Astrocyte of the hippocampus (primary cell): Measurements from ENCODE around the gene PODNL1.

Source experiments
- DNase-seq: peaks from one replicate; pipeline ENCODE4 v3.0.0; 2011; ENCODE audit warnings: low read depth, low spot score

PODNL1 gene, protein sequence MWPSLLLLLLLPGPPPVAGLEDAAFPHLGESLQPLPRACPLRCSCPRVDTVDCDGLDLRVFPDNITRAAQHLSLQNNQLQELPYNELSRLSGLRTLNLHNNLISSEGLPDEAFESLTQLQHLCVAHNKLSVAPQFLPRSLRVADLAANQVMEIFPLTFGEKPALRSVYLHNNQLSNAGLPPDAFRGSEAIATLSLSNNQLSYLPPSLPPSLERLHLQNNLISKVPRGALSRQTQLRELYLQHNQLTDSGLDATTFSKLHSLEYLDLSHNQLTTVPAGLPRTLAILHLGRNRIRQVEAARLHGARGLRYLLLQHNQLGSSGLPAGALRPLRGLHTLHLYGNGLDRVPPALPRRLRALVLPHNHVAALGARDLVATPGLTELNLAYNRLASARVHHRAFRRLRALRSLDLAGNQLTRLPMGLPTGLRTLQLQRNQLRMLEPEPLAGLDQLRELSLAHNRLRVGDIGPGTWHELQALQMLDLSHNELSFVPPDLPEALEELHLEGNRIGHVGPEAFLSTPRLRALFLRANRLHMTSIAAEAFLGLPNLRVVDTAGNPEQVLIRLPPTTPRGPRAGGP

GRCh38 chr19:13938301-13939064 lies at the start of gene PODNL1:
TSS of gene PODNL1 (minus strand) at chr19:13938417. CDS start at chr19:13938181, 236 bp downstream.
- peak; percentile 93 for DNase-seq

GRCh38 chr19:13987101-13987890 lies 49.1 kb upstream of the PODNL1 start:
- DNase-seq: no peak

DNA sequence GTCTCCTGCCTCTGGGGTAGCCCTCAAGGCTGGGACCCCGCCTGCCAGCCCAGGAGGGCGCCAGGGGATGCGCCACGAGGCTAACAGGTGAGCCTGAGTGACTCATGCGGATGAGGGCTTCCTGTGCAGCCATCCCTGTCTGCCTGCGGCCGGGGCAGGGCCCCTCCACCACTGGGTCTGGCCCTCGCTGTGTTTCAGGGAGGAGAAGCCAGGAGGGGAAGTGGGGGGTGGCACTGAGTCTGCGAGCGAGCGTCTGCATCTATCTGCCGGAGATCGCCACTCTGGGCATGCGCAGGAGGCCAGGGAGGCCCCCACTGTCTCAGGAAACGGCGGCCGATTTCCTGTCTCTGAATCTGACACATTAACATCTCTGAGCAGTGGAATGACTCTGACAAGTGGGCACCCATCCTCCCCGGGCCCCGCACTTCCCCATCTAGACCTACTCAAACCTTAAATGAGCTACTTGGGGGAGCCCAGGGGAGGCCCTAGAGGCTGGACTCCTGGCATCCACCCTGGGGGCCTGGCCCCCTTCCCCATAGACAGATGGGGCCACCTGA lies 48.2 kb upstream of the PODNL1 start:
- DNase-seq: no peak

- no peak for DNase-seq
Measured at GRCh38 chr19:13985771-13986347, 47.6 kb upstream of the PODNL1 start.

- DNase-seq: no peak
Measured at GRCh38 chr19:13984875-13985741, 46.9 kb upstream of the PODNL1 start.

DNA sequence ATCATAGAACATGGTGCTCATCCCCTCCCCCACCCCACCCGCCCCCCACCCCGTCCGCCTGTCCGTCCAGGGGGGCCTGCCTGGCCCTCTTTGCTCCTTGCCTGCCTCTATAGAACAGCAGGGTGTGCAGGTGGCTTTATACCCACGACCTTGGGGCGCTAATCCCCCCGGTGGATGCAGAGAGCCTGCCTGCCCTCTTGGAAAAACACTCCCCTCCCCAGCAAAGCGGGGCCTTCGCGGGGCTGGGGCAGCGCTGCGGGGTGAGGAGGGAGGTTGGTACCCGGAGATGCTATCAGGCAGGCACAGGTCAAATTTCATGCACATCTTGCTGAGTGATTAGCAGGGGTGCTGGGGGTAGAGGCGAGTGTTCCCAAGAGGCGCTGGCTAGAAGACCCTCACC lies 46.0 kb upstream of the PODNL1 start:
- no peak for DNase-seq

DNA sequence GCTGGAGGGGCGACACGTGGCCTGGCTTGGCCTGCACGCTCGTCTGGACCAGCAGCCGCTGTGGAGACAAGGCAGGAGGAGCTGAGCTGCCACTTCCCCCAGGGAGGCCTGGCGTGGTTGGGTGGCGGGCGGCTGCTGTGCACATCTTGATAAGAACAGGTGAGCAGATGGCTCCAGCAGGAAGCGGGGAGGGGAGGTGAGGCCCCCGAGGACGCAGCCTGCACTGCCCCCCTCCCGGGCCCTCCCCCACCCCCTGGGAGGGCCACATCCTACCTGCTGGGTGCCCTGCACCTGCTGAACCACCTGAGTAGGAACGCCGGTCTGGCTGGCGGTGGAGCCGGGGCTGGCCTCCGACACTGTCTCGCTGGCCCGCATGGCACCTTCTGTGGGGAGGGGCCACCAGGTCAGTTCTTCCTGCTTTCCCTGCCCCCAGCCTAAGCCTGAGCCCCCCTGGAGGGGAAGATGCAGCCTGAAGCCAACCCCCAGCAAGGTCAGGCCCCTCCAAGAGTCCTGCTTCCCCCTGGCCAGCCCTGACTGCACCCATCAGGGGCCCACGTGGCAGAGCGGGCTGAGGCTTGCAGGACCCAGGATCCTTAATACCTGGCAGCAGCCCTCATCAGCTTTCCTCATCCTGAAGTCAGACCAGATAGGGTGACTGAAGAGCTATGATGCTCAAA lies 45.1 kb upstream of the PODNL1 start:
- DNase-seq: no peak

- DNase-seq: no peak
Measured at GRCh38 chr19:13982773-13983172, 44.6 kb upstream of the PODNL1 start.

GRCh38 chr19:13981988-13982501 lies 43.8 kb upstream of the PODNL1 start:
- no peak for DNase-seq

GRCh38 chr19:13981467-13981866 lies 43.2 kb upstream of the PODNL1 start:
- no peak for DNase-seq

- no peak for DNase-seq
Measured at GRCh38 chr19:13981021-13981420, 42.8 kb upstream of the PODNL1 start.

DNA sequence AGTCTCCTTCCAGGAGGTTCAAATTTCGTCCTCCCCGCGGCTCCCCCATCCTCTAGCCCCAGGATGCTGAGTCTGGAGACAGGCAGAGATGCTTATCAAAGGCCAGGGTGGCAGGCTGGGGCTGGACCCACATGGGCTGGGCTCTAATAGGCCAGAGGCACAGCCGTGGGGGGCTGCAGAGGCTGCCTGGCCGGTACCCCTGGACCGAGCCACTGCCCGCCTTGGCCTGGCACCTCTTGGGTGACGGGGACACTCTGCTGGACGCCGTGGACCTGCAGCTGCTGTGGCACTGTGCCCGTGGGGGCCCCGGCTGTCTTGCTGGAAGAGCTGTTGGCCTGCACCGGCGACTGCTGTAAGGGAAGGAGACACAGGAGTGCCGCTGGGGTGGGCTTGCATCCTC lies 42.1 kb upstream of the PODNL1 start:
- DNase-seq: no peak

- DNase-seq: no peak
Measured at GRCh38 chr19:13979686-13980085, 41.5 kb upstream of the PODNL1 start.

- no peak for DNase-seq
Measured at GRCh38 chr19:13979244-13979615, 41.0 kb upstream of the PODNL1 start.

DNA sequence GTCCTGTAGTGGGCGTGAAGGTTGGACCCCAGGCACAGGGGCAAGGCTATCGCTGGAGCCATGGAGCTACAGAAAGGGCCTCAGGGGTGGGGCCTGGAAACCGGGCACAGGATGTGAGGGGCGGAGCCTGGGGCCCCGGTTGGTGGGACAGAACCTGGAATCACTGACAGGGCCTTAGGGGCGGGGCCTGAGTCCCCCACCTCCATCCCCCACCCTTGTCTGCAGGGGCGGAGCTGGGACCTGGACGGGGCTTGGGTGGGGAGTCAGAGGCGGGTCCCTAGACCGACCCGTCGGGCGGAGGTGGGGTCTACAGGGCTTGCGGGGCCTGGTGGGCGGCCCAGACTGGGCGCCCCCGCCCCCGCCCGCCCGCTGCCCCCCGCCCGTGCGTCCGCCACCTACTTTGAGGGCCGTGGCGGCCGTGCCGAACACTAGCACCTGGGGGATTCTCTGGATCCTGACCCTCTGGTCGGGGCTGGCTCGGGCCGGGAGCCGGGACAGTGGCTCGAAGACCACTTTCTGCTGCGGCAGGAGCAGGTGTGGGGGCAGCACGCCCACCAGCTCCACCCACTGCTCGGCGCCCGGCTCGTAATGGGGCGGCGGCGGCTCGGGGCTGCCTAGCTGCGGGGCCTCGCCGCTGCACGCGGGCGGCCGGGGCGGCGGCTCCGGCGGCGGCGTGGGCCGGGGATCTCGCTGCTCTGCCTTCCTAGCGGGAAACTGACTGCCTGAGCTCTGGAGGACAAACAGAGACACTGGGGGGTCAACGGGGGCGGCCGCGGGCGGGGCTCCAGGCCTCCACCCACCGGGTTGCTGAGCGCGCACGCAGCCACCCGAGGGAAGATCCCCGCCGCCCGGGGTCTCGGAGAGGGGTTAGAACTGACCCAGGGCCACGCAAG lies 40.4 kb upstream of the PODNL1 start:
- DNase-seq: peak; percentile 62

DNA sequence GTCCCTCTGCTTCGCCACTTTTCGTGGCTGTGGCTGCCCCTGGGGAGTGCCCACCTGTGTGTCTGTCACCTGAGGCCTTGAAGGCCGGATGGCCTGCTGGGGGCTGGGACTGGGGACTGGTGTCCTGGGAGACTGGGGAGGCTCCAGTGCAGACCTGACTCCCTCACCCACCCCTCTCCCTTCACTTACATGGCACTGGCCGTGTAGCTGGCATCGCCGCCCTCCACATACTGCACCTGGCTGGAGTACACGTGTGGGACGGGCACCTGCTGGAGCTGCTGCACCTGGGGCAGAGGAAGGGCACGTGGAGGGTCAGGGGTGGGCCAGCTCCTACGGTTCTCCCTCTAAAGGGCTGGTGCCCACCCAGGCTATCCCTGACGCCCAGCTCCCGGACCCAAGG lies 39.6 kb upstream of the PODNL1 start:
- DNase-seq: no peak

DNA sequence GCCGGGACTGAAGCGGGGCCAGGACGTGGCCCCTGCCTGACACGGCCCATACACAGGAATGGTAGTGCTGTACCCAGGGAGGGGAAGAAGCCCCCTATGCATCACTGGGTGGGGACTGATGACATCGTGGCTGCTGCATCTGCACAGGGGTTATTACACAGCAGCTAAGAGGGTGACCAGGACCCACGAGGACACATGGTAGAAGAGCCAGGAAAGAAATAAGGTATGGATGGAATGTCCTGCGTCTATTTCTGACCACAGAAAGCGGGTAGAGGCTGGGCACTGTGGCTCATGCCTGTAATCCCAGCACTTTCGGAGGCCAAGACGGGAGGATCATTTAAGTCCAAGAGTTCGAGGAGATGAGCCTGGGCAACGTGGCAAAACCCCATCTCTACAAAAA lies 38.2 kb upstream of the PODNL1 start:
- DNase-seq: no peak

DNA sequence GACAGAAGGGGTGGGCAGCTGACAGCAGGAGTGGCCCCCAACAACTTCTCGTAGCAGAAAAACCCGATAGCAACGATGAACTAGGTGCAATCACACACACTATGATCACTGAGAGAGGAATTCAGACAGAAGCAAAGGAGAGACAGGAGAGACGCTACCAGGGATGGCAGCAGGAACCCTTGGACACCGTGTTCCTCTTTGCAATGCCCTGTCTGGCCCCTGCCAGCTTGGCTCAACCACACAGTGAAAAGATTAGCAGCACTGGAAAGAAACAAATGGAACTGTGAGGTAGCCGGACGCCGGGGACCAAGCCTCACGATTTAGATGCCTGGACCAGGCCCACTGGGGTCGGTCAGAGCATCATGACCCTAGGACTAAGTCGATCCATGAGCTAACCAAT lies 37.7 kb upstream of the PODNL1 start:
- DNase-seq: no peak
